Measurements from ENCODE around the gene EIF3B. TPM values are rescaled to one million over a fixed set of nuclear protein-coding genes. Genes with fewer than 3 reads are reported as not detected.
A peak's percentile ranks its signal among the peaks of the same experiment; 100 is the strongest.

EIF3B gene
- total and polyA plus RNA-seq, 2 of the 4 experiments (the other 2 are of a cell fraction) = 105 to 201 TPM

DNA sequence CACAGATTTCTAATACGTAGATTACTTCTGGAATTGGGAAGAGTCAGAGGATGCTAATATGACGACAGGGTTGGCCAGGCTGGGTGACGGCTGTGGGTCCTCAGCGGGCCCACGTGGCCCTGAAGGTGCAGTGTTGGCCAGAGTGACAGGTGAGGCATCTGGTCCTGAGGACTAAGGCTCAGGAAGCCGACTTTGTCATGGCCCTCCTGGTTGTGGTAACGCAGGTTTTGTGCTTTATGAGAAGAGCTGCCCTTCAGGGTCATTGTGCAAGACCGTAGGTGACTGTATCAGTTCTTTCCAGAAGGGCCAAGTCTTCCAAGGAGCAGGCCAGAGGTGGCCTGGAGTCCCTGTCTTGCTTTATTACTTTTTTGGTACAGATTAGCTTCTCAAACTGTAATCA lies 2.5 kb downstream of the EIF3B start:
- H4K91ac ChIP-seq (ENCODE audit: insufficient read depth, low read depth, low read length) = no peak overlapping the region
- H3K56ac ChIP-seq (ENCODE audit: extremely low read depth, insufficient read depth, low read length) = no peak overlapping the region
- H2BK15ac ChIP-seq (ENCODE audit: low read depth, low read length) = no peak overlapping the region; the same call in 2 of the 3 replicates
- in situ Hi-C loops (cut with MboI; ENCODE audit: low sequenced_read_pairs) (no loop called here), dilution Hi-C loops (cut with HindIII; ENCODE audit: low sequenced_read_pairs, unreplicated experiment) (no loop called here), intact Hi-C loops (cut with micrococcal nuclease) (no loop called here)
- H4K5ac ChIP-seq (ENCODE audit: low read depth, low read length) = no peak overlapping the region
- H3K14ac ChIP-seq (replicated peaks; ENCODE audit: low read depth, low read length) = no peak overlapping the region
- no peak overlapping the region; the same call in 1 of the 2 replicates for H3K23ac ChIP-seq (ENCODE audit: low read depth, low read length)
- H4K20me1 ChIP-seq (ENCODE audit: insufficient read depth, low read length) = peaks cover 66% of the 10 kb centered on the region
- no peak for TF ChIP-seq MAZ (IDR thresholded peaks at IDR 0.05; ENCODE audit: borderline replicate concordance, low read depth, low read length)
- no peak for TF ChIP-seq MXI1 (IDR thresholded peaks at IDR 0.05; ENCODE audit: borderline replicate concordance, low read depth, low read length)
- TF ChIP-seq CHD1 (IDR thresholded peaks at IDR 0.05; ENCODE audit: low read depth, low read length) = no peak
- TF ChIP-seq, protein P1, sequence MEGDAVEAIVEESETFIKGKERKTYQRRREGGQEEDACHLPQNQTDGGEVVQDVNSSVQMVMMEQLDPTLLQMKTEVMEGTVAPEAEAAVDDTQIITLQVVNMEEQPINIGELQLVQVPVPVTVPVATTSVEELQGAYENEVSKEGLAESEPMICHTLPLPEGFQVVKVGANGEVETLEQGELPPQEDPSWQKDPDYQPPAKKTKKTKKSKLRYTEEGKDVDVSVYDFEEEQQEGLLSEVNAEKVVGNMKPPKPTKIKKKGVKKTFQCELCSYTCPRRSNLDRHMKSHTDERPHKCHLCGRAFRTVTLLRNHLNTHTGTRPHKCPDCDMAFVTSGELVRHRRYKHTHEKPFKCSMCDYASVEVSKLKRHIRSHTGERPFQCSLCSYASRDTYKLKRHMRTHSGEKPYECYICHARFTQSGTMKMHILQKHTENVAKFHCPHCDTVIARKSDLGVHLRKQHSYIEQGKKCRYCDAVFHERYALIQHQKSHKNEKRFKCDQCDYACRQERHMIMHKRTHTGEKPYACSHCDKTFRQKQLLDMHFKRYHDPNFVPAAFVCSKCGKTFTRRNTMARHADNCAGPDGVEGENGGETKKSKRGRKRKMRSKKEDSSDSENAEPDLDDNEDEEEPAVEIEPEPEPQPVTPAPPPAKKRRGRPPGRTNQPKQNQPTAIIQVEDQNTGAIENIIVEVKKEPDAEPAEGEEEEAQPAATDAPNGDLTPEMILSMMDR (conservative IDR thresholded peaks at IDR 0.05; ENCODE audit: low read depth, low read length) = no peak
- TF ChIP-seq NFE2L2 (IDR thresholded peaks at IDR 0.05; ENCODE audit: low read depth, low read length) = no peak
- peak; percentile 57 for TF ChIP-seq CEBPB (IDR thresholded peaks at IDR 0.05; ENCODE audit: low read depth, low read length)
- no peak for TF ChIP-seq SMC3 (IDR thresholded peaks at IDR 0.05; ENCODE audit: low read depth, low read length)
- H3K9me1 ChIP-seq (ENCODE audit: insufficient read depth, low read length) = peaks cover 16% of the 10 kb centered on the region
- no peak overlapping the region for H3K4me3 ChIP-seq (ENCODE audit: insufficient read depth, low read depth, low read length)
- no peak overlapping the region for H2BK20ac ChIP-seq (ENCODE audit: low read depth, low read length)
- no TSS peak for BruUV-seq (replicated peaks)
- DNase-seq = no peak
- peaks cover 6% of the 10 kb centered on the region for H3K4me1 ChIP-seq (ENCODE audit: control insufficient read depth, insufficient read depth, low read length)
- H3K18ac ChIP-seq (ENCODE audit: low read depth, low read length) = no peak overlapping the region
- no peak overlapping the region for H2BK5ac ChIP-seq (ENCODE audit: low read depth, low read length, poor library complexity, severe bottlenecking)
- ATAC-seq (ENCODE audit: low read depth) = no peak
- H2BK120ac ChIP-seq (ENCODE audit: low read depth, low read length) = no peak overlapping the region
- no peak overlapping the region for H3K27ac ChIP-seq (ENCODE audit: insufficient read depth, low read length)
- no peak overlapping the region for H2AK5ac ChIP-seq (ENCODE audit: low read depth, low read length)
- H3K4ac ChIP-seq (ENCODE audit: low read depth, low read length) = no peak overlapping the region
- no peak overlapping the region for H3K9ac ChIP-seq (ENCODE audit: low read depth, low read length)
- no peak overlapping the region for H2AFZ ChIP-seq (replicated peaks; ENCODE audit: low read length, poor library complexity)
- no peaks in the 10 kb centered on the region for H3K27me3 ChIP-seq (ENCODE audit: control insufficient read depth, insufficient read depth, low read length)
- 98% methylated on average over 5 of the region's 8 CpGs; no CpG with 5 or more reads in 1 of the 2 experiments for WGBS, 2 experiments (ENCODE audit: extremely low coverage in 2 of 2, insufficient read length in 1 of 2)
- no peak overlapping the region; the same call in 1 of the 2 replicates for H3K4me2 ChIP-seq (ENCODE audit: low read depth, low read length)
- H4K8ac ChIP-seq (ENCODE audit: low read depth in 2 of 2, low read length in 2 of 2) = no peak overlapping the region
- H3K36me3 ChIP-seq (ENCODE audit: control insufficient read depth, insufficient read depth, low read length) = peaks cover 17% of the 10 kb centered on the region
- POLR2A ChIA-PET (ENCODE audit: unreplicated experiment) = no interaction called here
- CTCF ChIA-PET = no interaction called here
- no peak overlapping the region for H2AK9ac ChIP-seq (replicated peaks; ENCODE audit: low read depth, low read length, poor library complexity)
- peaks cover 3 to 58% of the 10 kb centered on the region in 2 experiments; a peak in 3 of 4 replicates for H3K79me1 ChIP-seq (ENCODE audit: low read depth in 1 of 2, low read length in 2 of 2)
- no peaks in the 10 kb centered on the region for H3K9me3 ChIP-seq (ENCODE audit: control insufficient read depth, insufficient read depth, low read length)
